K562 (cell line): ENCODE results near the gene POM121C. TPM values are rescaled to one million over a fixed set of nuclear protein-coding genes. Genes with fewer than 3 reads are reported as not detected.
"Not testable (repeated sequence)": the region's sequence is repeated elsewhere in the genome, so short reads cannot be mapped to it uniquely, and the experiment has no call there.

Source experiments
- ATAC-seq: fragments of 200-7000 bp; cut with Tn5 transposase; 3 replicates; pipeline ENCODE4 v1.9.1; 2020; ENCODE audit warnings: moderate library complexity
- BruUV-seq: library from RNA; stranded (reverse); fragments of 400-500 nt; replicated peaks from 2 replicates; lab custom pipeline; 2021; lab: Mats Ljungman, UMichigan
- CTCF ChIA-PET: fragments of 300-600 bp; formaldehyde crosslinking; extraction: SDS; loops from one replicate; lab custom pipeline; 2021; ENCODE audit warnings: low intra/inter-chr PET ratio; lab: Yijun Ruan, JAX
- POLR2A ChIA-PET: fragments of 300-600, 350-650 bp; sonication (Branson Sonifier 250); formaldehyde crosslinking; extraction: SDS; loops from one replicate; lab custom pipeline; 2021; ENCODE audit warnings: antibody characterized with exemption, inconsistent platforms; lab: Yijun Ruan, JAX
- DNase-seq, 4 experiments: peaks; one replicate each; pipeline versions ENCODE4 v3.0.0 to v3.0.0-alpha.2; 2011 to 2018; ENCODE audit warnings: low spot score in 3 of 4, mixed read lengths in 3 of 4; ENCODE audit errors: extremely low read depth in 1 of 4
- FAIRE-seq: peaks from 2 replicates; lab custom pipeline; 2011; peaks lifted over from hg19 to GRCh38; lab: Jason Lieb, UNC
- H2AFZ ChIP-seq: 2 replicates; pipeline ENCODE4 v1.6.0; 2011; ENCODE audit warnings: low read depth, low read length, control low read depth, inconsistent platforms
- H3K27ac ChIP-seq: fragments of 200-600 bp; 3 replicates; pipeline ENCODE4 v1.8.0; 2011; ENCODE audit warnings: low read depth, mild to moderate bottlenecking, control low read depth, inconsistent platforms, low read length, moderate library complexity, mixed read lengths; ENCODE audit errors: extremely low read depth
- H3K27me3 ChIP-seq, 2 experiments: fragments of 300-600 bp in 1 of 2; 2 replicates in 1 of 2; 3 replicates in 1 of 2; pipeline versions ENCODE4 v1.6.0 to v1.8.0; 2011; ENCODE audit warnings: inconsistent platforms in 2 of 2, low read length in 2 of 2, mild to moderate bottlenecking in 1 of 2, mixed read lengths in 1 of 2, moderate library complexity in 1 of 2; ENCODE audit not compliant: control insufficient read depth in 2 of 2, insufficient read depth in 2 of 2
- H3K36me3 ChIP-seq: fragments of 300-600 bp; 3 replicates; pipeline ENCODE4 v1.8.0; 2011; ENCODE audit warnings: mild to moderate bottlenecking, low read length, inconsistent platforms; ENCODE audit not compliant: control insufficient read depth, insufficient read depth
- H3K4me1 ChIP-seq, 2 experiments: fragments of 200-600 bp in 1 of 2; replicated peaks in 1 of 2; 2 replicates in 1 of 2; 3 replicates in 1 of 2; pipeline versions ENCODE4 v1.5.1 to v1.8.0; 2011; ENCODE audit warnings: inconsistent platforms in 2 of 2, low read length in 2 of 2, mild to moderate bottlenecking in 1 of 2, mixed read lengths in 1 of 2, moderate library complexity in 1 of 2; ENCODE audit not compliant: control insufficient read depth in 2 of 2, insufficient read depth in 2 of 2
- H3K4me2 ChIP-seq: 2 replicates; pipeline ENCODE4 v1.6.1; 2011; ENCODE audit warnings: low read length, control low read depth, inconsistent platforms, mixed read lengths; ENCODE audit not compliant: insufficient read depth
- H3K4me3 ChIP-seq: fragments of 200-600 bp; sonication (generic), shearing (Covaris generic); 2 replicates; pipeline ENCODE4 v1.5.1; 2016; ENCODE audit warnings: control low read depth, inconsistent platforms
- H3K79me2 ChIP-seq: fragments of 200-600 bp; 3 replicates; pipeline ENCODE4 v1.8.0; 2011; ENCODE audit warnings: low read length, inconsistent platforms; ENCODE audit not compliant: control insufficient read depth, insufficient read depth
- H3K9ac ChIP-seq, 2 experiments: 2 replicates each; pipeline versions ENCODE4 v1.6.0 to v1.6.1; 2011; ENCODE audit warnings: low read depth in 2 of 2, low read length in 2 of 2, control low read depth in 1 of 2, inconsistent platforms in 1 of 2, mild to moderate bottlenecking in 1 of 2, mixed read lengths in 1 of 2; ENCODE audit not compliant: insufficient read depth in 1 of 2
- H3K9me1 ChIP-seq: one replicate; pipeline ENCODE4 v1.6.0; 2011; ENCODE audit warnings: inconsistent platforms, mild to moderate bottlenecking, low read length, moderate library complexity; ENCODE audit not compliant: control insufficient read depth, insufficient read depth
- H3K9me3 ChIP-seq: replicated peaks from 2 replicates; pipeline ENCODE4 v1.5.1; 2011; ENCODE audit warnings: low read depth, low read length, inconsistent platforms; ENCODE audit not compliant: control insufficient read depth, insufficient read depth
- H4K20me1 ChIP-seq: replicated peaks from 2 replicates; pipeline ENCODE4 v1.6.1; 2011; ENCODE audit warnings: low read length, inconsistent platforms, mixed read lengths; ENCODE audit not compliant: control insufficient read depth, insufficient read depth
- MTA3 ChIP-seq: fragments of 450-650 bp; formaldehyde crosslinking; IDR thresholded peaks from 2 replicates; pipeline ENCODE4 v1.6.1; 2017; ENCODE audit warnings: mild to moderate bottlenecking, borderline replicate concordance
- NONO ChIP-seq, 2 experiments: fragments of 200-400 bp in 1 of 2; fragments of 450-650 bp in 1 of 2; formaldehyde crosslinking in 1 of 2; IDR thresholded peaks; 2 replicates each; pipeline ENCODE4 v1.6.1; 2017; ENCODE audit warnings: low read depth in 2 of 2, mild to moderate bottlenecking in 2 of 2, moderate library complexity in 2 of 2, low read length in 1 of 2
- RBBP5 ChIP-seq: fragments of 200-600 bp; sonication (generic); IDR thresholded peaks from 2 replicates; pipeline ENCODE4 v1.6.1; 2012; ENCODE audit warnings: borderline replicate concordance, mild to moderate bottlenecking, low read length, control low read depth, inconsistent platforms; ENCODE audit not compliant: insufficient read depth, poor library complexity, severe bottlenecking
- ZC3H8 ChIP-seq: fragments of 450-650 bp; IDR thresholded peaks from 2 replicates; pipeline ENCODE4 v1.6.1; 2017
- ZNF263 ChIP-seq: sonication (generic); formaldehyde crosslinking; IDR thresholded peaks from 2 replicates; pipeline ENCODE4 v1.8.0; 2022; ENCODE audit warnings: mild to moderate bottlenecking, missing genetic modification reagents, borderline replicate concordance
- WGBS: fragments of 100-300 bp; shearing (Covaris generic); methylation state at CpG from one replicate; pipeline ENCODE4 v1.1.6; 2016; ENCODE audit warnings: low coverage, mixed read lengths; ENCODE audit not compliant: insufficient coverage; ENCODE audit errors: missing lambda C conversion rate; 5-methylcytosine and 5-hydroxymethylcytosine counted together
- in situ Hi-C: fragments of 300-500 bp; cut with MboI; formaldehyde crosslinking; loops from 4 replicates; pipeline ENCODE4 v1.15.0; 2018; ENCODE audit warnings: inconsistent platforms, mixed read lengths
- intact Hi-C: fragments of 100-400 bp; cut with micrococcal nuclease; formaldehyde crosslinking; loops from 2 replicates; pipeline ENCODE4 v1.14.2; 2022
- polyA plus RNA-seq, 8 experiments: library from polyadenylated mRNA; depleted of rRNA in 4 of 8; stranded (reverse) in 5 of 8; unstranded in 3 of 8; fragments of >200 nt; fragmentation: Nextera tagmentation in 2 of 8; fragmentation: Illumina TruSeq in 1 of 8; extraction: Ambion mirVana in 2 of 8; extraction: Trizol in 1 of 8; gene quantifications; 2 replicates each; pipeline versions ENCODE4 v1.2.1 to v1.2.3, GENCODE V29; 2011 to 2014; ENCODE audit warnings: inconsistent platforms in 1 of 8, missing spikeins in 1 of 8
- total RNA-seq, 7 experiments: library from RNA; depleted of rRNA in 6 of 7; stranded (reverse); fragments of >200 nt in 6 of 7; fragmentation: Illumina TruSeq in 2 of 7; extraction: Trizol in 2 of 7; gene quantifications; 2 replicates each; pipeline versions ENCODE4 v1.2.1 to v1.2.3, GENCODE V29; 2011 to 2021; ENCODE audit warnings: low replicate concordance in 1 of 7
- TF ChIP-seq, protein P1 (sequence below): sonication (generic); formaldehyde crosslinking; IDR thresholded peaks from 2 replicates; pipeline ENCODE4 v1.8.0; 2023; ENCODE audit warnings: mild to moderate bottlenecking, missing genetic modification reagents
- TF ChIP-seq, protein P2 (sequence below), 3 experiments: fragments of 200-800 bp in 1 of 3; sonication (Bioruptor generic) in 1 of 3; sonication (generic) in 1 of 3; formaldehyde crosslinking in 1 of 3; IDR thresholded peaks; 2 replicates each; pipeline versions ENCODE4 v1.6.1 to v1.8.0; 2016 to 2022; ENCODE audit warnings: mild to moderate bottlenecking in 2 of 3, missing compliant biosample characterization in 2 of 3, missing genetic modification characterization in 2 of 3, missing genetic modification reagents in 1 of 3

Gene POM121C
- total and polyA plus RNA-seq, 9 of the 15 experiments (the other 6 are each of a cell fraction or from before 2014, with no cell fraction given), result 7.1 to 119 (median 21.4) TPM

DNA sequence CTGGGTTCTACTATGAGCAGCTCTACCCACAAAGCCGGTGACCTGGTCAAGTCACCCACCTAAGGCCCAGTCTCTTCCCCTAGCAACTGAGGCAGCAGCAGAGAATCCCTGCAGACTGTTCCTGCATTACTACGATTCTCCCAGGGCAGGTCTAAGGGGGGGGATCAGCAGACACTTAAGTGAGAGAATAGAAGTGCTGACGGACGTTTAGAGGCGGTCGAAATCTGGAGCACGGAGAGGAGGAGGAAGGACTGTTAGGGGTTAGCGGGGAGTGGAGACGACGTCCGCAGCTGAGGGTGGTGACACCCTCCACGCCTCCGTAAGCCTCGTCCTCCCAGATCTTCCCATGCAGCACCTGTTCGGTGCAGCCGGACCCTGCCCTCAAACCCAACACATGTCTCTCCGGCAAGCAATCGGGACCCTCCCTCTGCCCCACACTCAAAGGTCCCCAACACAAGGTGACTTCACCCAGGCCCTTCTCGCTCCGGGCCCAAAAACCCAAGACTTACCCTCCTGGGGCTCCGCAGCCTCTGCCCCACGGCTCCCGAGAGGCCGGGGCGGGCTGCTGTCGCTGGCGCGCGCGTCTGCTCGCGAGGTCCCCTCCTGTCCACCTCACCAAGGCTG lies 632 bp downstream of the POM121C start:
- FAIRE-seq, CTCF ChIA-PET, intact Hi-C loops, H2AFZ ChIP-seq, H3K4me1 ChIP-seq, in situ Hi-C loops, BruUV-seq, H3K27me3 ChIP-seq, POLR2A ChIA-PET, H3K9me1 ChIP-seq: not testable (repeated sequence)
- peak overlapping the region; percentile 81 for H3K4me2 ChIP-seq
- peak overlapping the region; percentile 76 to 97 for H3K9ac ChIP-seq
- H3K36me3 ChIP-seq, result peaks cover 17% of the 10 kb centered on the region; the same call in 1 of the 3 replicates
- H3K79me2 ChIP-seq, result peaks cover 39% of the 10 kb centered on the region
- peak in 1 of 4 experiments; percentile 24 for DNase-seq
- peak overlapping the region; percentile 71 for H3K27ac ChIP-seq
- peak overlapping the region; percentile 63 for H3K4me3 ChIP-seq
- peak; percentile 8 for ATAC-seq
- TF ChIP-seq RBBP5 (peak; percentile 36), MTA3 (0 out of 2 replicates have a peak, but pooled peaks have one; percentile 1), ZNF263 (CRISPR knock-in tag) (peak; percentile 88), ZC3H8 (0 out of 2 replicates have a peak, but pooled peaks have one; percentile 22), NONO (IDR thresholded peaks at IDR 0.05; ENCODE audit: low read depth in 2 of 2, low read length in 1 of 2) (0 out of 4 replicates have a peak, but pooled peaks of 1 of the 2 experiments have one; percentile 34)
- TF ChIP-seq, protein P1, sequence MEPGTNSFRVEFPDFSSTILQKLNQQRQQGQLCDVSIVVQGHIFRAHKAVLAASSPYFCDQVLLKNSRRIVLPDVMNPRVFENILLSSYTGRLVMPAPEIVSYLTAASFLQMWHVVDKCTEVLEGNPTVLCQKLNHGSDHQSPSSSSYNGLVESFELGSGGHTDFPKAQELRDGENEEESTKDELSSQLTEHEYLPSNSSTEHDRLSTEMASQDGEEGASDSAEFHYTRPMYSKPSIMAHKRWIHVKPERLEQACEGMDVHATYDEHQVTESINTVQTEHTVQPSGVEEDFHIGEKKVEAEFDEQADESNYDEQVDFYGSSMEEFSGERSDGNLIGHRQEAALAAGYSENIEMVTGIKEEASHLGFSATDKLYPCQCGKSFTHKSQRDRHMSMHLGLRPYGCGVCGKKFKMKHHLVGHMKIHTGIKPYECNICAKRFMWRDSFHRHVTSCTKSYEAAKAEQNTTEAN (CRISPR knock-in tag), result 0 out of 2 replicates have a peak, but pooled peaks have one; percentile 8
- TF ChIP-seq, protein P2, sequence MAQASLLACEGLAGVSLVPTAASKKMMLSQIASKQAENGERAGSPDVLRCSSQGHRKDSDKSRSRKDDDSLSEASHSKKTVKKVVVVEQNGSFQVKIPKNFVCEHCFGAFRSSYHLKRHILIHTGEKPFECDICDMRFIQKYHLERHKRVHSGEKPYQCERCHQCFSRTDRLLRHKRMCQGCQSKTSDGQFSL (CRISPR knock-in tag; IDR thresholded peaks at IDR 0.05), result peak; percentile 31; the same call in 1 of the 2 replicates
- TF ChIP-seq, protein P2 (tag; IDR thresholded peaks at IDR 0.05), result not testable (repeated sequence)
- TF ChIP-seq, all 486 proteins: peak for 7; not testable (repeated sequence) for 479
- WGBS, result 1% methylated on average over 11 of the region's 32 CpGs
- H3K9me3 ChIP-seq, H4K20me1 ChIP-seq: not testable (repeated sequence)

DNA sequence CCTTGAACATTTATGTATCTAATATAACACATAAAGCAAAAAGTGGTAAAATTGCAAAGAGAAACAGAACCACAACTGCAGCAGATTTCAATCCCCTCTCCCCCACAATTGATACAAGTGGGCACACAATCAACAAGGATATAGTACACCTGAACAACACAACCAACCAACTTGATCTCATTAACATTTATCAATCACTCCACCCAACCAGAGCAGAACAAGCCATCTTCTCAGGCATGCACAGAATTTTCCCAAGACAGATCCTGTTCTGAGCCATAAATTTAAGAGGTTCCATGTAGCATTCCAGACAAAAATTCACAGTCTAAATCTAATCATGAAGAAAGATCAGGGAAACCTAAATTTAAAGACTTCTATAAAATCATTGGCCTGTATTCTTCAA lies 5.8 kb downstream of the POM121C start:
- BruUV-seq, POLR2A ChIA-PET: not testable (repeated sequence)

More for the DNA sequence above, 5.8 kb downstream of the POM121C start:
- Histone ChIP-seq H3K79me2 (peaks cover 46% of the 10 kb centered on the region), H3K36me3 (peaks cover 26% of the 10 kb centered on the region; the same call in 1 of the 3 replicates)
- H3K27me3 ChIP-seq, H3K27ac ChIP-seq, H4K20me1 ChIP-seq, H3K4me3 ChIP-seq, H3K4me2 ChIP-seq, ATAC-seq, FAIRE-seq, H3K9me1 ChIP-seq, intact Hi-C loops, H3K9ac ChIP-seq, CTCF ChIA-PET, H2AFZ ChIP-seq, DNase-seq, H3K9me3 ChIP-seq, in situ Hi-C loops, H3K4me1 ChIP-seq: not testable (repeated sequence)
